NOMO-1 treated with DMSO at 0.1 percent for 48 hours (cell line): ENCODE data around the gene NET1.

Experiments used
- DNase-seq: peaks from one replicate; lab custom pipeline; 2025; ENCODE audit not compliant: unreplicated experiment; lab: John Stamatoyannopoulos, UW

The NET1 gene

DNA sequence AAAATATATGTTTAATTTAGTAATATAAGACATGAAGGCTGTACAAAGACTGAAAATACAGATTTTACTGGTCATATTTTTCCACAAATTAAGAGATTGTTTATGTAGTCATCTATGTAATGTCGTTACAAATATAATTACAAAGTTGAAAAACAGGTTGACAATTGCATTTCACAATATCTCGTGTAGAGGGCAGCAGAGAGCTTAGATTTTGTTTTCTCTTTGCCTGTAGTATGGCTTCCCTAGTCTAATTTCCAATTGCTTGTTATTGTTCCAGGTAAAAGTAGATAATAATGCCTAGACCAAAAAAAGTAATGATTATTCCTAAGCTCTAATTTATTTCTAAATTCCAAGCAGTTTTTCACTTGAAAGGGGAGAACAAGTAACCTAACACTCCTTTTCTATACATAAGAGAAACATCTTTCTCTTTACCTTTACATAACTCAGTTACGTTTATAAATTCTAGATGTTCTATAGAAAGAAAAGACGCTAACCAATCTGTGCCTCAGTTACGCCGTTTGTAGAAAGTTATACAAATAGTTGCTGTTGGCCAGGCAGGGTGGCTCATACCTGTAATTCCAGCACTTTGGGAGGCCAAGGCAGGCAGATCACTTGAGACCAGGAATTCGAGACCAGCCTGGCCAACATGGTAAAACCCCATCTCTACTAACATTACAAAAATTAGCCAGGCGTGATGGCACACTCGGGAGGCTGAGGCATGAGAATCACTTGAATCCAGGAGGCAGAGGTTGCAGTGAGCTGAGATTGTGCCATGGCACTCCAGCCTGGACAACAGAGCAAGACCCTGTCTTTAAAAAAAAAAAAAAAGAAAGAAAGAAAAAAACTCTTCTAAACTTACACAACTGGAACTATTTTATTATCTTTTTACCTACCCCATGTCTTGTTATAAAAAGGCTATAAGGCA is 30.0 kb downstream of the NET1 start:
- peak; percentile 30 for DNase-seq

DNA sequence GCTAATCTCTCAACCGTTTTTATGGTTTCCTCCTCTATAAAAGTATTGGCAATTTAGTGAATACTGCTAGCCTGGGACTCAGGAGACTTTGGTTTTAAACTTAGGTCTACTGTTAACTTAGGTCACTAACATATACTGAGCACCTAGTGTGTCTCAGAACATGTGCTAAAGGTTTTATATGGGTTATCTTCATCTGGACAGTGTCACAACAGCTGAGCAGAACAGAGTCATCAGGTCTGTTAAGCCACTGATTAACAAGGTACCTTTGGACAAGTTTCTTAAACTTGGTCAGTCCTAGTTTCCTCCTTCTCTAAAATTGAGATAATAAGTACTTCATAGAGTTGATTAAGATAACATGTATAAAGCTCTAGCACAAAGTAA is 30.6 kb downstream of the NET1 start:
- no peak for DNase-seq

DNA sequence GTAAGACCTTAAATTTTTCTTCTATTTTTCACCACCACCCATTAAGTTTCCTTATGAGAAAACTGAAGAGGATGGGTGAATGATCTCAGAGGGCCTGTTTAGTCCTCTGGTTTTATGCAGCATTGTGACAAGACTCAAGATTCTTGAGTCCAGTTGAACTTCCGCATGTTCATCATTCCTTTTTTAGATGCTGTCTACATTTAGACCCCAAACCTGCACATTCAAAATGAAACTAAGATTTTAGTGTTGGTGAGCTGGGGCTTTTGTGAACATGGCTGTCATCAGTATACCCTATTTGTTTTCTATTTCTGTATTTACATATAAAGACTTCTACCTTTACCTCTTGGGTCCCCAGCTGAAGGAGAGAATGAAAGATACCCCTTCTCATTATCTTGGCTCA is 31.1 kb downstream of the NET1 start:
- no peak for DNase-seq

DNA sequence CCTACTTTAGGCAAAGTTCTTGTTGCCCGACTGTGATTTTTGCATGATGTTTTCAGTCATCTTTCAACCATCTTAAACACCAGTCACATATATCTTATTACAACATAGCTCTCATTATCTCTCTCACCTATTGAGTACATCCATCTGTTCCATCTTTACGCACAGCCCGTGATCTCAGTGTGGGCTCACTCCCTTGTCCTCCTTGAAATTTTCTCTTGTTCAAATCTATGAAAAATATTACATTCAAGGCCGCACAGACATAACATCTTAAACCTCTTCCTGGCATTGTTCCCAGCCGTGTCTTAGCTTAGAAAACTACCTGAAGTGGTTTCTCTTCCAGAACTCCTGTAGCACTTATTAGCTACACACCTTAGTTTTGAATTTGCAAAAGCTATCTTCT is 32.6 kb downstream of the NET1 start:
- no peak for DNase-seq

DNA sequence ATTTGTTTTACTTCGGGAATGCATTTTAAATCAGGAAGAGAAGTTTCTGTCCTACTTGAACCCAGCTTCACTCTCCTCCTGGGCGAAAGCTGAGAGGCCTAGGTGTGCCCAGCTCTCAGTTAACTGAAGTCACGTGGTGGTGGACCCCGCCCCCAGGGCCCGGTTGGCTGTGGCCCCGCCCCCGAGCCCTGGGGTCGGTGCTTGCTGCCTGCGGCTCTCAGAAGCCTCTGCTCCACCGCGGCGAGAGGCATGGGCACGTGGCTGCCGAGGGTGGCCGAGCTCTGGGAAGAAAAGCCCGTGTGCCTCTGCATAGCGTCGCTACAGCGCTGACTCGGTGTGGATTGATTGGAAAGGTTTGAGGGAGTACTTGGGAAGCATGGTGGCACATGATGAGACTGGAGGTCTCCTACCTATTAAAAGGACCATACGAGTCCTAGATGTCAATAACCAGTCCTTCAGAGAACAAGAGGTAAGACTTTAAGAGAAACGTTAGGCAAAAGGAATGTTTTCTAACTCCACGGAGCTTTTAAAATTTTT is 34.1 kb downstream of the NET1 start:
- DNase-seq: no peak

DNA sequence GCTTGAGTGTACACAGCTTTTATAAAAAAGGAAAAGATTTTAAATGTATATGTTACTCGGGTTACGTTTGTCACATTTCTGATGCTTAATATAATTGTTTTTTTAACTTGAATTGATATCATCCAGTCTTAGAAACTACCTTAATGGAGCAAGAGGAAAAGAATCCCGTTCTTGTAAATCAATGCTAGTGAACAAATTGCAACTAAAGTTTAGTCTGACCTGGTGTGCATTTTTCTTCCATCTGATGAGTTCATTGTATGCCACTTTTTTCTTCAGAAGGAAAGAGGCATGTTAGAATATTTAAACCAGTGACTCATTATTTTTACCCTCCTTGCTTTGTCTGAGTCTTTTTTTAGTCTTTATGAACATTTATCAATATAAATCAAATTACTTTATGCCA is 34.7 kb downstream of the NET1 start:
- no peak for DNase-seq

DNA sequence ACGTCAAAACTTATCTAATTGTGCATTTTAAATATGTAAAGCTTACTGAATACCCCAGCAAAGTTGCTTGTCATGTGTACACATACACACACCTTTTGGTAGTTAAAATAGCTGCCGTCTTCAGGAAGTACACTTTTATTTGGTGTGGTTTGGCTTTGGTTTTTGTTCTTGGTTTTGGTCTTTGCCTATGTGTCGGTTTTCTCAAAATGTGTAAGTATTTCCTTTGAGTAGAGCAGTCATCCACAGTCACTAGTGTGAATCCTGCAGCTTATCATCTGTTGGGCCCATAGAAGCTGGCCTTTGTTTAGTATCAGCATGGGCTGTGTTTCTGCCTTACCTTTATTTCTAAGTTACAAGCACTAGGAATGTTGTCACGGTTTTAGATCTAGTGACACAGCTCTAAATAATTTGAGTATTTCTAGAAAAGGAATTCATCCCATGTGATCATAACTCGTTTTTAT is 35.3 kb downstream of the NET1 start:
- no peak for DNase-seq

DNA sequence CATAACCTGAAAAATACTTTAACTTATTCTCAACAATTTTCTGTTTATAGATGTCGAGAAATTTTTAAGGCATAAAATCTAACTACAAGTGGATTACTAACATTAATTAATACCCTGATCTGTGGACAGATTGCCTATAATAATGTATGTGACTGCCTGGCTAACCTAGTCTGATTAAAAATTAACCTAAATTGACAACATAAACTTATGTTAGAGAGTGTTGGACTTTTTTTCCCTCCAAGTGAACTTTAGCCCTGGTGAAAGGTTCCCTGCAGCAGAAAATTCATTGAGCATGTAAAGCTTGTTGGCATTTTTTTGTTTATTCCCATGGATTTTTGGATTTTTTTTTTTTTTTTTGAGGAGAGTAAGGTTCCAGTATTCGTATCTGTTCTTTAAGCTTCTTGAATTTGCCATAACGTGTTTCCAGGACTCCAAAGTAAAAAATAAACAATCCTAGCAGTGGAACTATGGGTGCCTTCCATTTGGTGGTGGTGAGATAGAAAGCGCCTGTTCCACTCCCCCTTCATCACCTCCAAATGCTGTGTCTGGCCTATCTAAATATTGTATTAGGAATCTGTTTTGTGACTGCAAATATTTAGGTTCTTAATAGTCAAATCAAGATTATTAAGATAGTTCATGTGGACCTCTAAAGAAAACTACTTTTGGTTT is 36.1 kb downstream of the NET1 start:
- DNase-seq: no peak

DNA sequence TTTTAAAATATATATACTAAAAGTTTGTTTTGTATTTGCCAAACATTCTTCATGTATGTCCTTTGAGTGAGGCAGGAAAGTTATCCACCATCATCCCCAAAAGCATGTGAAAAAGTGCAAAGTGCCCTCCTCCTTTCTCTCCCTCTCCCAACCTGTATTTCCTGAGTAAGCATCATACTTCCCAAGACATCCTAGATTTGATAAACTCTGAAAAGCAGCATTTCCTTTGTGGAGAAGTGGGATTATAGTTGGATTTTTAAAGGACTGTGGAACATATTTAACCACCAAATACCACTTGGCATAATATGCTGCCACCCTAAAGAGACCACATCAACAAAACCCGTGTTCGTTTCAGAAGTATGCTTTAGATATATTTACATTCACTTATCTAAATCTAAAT is 36.9 kb downstream of the NET1 start:
- no peak for DNase-seq

DNA sequence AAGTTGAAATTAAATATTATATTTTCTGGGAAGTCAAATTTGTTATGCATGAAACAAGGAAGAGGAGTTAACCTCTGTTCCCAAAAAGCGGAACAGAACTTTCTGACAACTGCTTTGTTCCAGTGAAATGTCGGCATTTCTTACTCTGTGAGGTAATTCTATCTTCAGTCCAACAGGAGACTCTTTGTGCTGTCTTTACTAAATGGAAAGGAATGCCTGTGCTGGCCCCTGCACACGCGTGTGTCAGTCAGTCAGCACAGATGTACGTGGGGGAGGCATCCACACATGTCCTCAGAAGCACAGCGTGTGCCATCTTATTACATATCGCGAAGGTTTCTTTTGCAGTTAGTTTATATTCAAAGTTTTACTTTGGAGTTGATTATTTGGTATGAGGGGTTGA is 37.5 kb downstream of the NET1 start:
- peak; percentile 37 for DNase-seq

DNA sequence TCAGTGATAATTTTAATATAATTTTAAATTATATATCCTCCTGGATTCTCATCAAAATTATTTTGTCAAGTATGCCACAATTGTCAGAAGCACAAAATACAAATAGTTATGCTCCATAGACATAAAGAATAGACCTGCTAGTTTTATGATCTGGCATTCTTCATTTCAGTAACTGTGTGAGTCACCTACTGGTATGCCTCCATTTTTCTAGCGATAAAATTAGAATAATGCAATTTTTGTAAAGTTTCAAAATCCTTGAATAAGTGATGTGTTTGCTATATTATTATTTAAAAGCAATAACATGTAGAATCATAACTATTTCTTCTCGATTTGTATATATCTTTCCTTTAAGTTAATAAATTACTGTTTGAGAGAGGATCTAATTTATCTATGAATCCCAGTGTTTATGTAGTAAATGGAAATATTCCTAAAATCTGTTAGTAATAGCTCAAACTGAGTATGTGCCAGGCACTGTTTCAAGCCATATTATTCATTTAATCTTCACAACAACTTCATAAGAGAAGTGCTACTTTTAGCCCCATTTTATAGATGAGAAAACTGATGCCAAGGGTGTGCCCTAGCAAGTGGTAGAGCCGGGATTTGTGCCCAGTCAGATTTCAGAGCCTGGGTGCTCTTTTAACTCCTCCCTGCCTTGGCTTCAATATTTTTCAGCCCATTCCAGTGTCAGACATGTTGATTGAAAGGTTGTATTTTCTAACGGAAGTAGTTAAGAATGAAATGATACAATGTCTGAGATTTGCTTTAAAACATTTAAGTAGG is 38.4 kb downstream of the NET1 start:
- DNase-seq: no peak

DNA sequence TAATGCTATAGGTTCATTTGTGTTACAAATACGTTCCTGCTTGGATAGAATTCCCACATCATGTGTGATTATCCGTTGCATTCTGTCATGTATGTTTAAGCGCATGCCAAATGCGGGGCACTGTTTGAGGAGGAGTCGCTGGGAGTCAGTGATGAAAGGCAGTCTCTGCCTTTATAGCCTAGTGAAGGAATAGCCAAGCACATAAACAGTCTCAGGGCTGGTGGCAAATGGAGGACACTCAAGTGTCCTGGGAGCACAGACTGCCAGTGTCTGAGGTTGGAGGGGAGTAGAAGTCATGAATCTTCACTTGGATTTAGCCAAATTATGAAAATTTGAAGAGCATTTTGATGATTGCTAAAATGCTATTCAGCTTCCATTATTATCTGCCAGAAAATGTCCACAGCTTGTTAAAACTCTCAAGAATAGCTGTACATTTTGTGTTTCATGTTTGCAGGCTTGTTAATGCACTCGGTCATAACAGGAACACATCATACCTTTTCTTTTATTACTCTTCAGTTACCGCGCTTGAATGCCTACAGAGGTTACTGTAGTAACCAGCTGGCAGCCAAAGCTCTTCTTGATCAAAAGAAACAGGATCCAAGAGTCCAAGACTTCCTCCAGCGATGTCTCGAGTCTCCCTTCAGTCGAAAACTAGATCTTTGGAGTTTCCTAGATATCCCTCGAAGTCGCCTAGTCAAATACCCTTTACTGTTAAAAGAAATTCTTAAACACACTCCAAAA is 41.6 kb downstream of the NET1 start:
- no peak for DNase-seq

DNA sequence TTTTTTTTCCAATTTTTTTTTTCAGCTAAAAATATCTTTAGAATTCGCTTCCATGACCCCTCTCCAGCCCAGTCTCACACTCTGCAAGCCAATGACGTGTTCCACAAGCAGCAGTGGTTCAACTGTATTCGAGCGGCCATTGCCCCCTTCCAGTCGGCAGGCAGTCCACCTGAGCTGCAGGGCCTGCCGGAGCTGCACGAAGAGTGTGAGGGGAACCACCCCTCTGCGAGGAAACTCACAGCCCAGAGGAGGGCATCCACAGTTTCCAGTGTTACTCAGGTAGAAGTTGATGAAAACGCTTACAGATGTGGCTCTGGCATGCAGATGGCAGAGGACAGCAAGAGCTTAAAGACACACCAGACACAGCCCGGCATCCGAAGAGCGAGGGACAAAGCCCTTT is 44.2 kb downstream of the NET1 start:
- DNase-seq: no peak

DNA sequence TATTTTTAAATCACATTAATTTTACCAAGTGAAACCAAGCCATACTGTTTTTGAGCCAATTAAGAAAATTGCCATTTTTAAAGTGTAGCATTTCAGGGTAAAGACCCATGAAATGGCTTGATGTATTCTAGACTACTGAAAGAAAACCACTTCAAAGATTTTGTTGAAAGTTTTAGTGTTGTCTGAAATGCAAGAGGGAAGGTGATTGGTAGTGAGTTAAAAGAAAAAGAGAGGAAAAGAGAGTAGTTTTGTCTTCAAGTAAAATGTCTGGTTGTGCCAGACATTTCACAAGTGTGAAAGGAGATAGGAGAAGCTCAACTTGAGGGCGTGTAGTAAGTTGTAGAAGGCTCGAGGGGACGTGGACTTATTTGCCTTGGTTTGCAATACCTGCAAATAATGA is 45.4 kb downstream of the NET1 start:
- no peak for DNase-seq

DNA sequence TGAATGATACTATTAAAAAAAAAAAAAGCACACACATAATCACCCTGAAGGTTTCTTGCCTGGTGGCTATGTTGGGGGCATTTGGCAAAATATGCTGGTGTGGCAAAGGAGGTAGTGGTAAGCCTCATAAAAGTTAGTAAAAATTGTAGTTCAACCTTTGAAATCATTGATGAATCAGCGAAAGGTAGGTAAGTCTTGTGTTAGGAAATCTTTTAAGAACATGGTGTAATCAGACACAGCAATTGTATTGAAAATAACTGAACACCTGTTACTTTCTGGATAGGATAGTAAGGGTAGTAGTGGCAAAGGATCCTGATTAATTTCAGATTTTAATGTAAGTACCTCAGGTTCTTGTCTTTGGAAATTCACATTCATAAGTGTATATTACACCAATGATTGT is 46.1 kb downstream of the NET1 start:
- no peak for DNase-seq

DNA sequence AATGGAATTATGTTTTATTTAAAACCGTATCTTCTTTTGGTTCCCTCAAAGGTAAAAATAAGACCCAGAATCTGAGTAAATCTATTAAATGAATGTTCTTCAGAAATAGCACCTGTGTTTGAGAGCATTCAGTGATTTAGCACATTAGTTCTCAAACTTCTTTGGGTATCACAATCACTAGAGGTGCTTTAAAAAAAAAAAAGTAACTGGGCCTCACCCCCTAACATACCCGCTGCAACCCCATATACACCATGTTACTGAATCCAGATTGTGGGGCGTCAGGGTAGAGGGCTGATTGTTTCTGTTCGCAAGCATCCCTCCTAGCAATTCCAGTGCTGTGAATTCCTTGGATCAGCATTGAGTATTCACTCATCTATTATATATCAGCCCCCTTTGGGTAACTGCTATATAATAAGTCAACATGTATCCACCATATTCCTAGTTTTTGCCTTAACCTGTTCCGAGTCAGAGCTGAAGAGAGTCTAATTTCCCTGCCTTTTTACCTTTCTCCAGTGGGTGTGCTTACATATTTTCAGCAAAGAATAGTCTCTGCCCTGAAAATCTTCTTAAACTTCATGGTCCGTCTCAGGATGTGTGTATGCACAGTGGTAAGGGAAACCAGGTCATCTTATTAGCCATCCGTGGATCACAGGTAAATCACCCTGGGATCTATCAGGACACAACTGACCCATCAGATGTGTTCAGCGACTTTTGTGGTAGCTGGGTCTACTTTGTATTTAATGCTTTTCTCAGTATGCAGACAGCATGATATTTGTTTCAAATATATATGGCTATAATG is 46.8 kb downstream of the NET1 start:
- no peak for DNase-seq

DNA sequence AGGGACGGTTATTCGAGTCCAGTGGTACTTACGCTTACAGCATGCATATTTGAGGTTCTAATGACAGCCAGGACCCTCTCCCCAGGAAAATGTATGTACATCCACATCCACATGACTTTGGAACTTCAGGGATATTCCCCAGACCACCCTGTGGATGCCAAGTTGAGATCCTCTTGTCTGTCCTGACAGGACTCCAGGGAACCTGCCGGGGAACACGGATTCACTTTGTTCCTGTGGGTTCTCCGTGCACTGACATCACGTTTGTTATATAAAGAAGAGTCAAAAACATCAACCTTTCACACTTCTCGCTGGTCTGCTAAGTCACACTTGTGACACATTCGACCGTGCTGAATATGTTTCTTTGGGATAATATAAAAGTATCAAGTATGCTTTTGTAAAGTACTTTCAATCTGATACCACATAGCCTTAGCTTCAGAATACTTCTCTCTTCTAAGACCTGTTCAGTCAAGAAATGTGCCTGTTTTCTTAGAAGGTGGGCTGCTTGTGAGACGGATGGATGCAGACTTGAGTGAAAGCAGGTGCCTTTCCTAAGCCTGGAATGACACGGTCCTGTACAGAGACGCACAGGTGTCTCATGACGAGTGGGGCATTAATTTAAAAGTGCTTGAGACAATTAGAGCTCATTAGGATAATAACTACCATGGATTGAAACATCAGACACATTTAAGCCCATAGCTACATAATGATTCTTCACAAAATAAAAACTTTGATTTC is 48.3 kb downstream of the NET1 start:
- DNase-seq: no peak

DNA sequence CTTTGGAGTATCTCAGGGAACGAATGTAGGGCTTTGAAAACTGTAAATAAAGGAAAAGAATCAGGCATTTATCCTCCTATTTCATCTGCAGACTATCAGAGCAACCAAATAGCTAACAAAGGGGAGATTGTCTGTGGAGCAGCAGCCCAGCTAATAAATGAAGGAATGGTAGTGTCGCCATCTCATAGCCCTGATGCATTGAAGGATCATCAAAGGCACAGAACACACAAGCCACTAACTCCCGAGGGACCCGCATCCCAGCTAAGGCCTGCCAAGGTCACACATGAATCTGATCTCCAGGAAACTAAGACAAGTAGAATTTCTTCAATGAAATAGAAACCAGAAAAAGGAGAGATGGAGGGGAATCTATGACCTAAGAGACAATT is 48.8 kb downstream of the NET1 start:
- no peak for DNase-seq
